H9 (cell line): ENCODE data around the gene ARMC12. TPM values are rescaled to one million over a fixed set of nuclear protein-coding genes. Genes with fewer than 3 reads are reported as not detected.

Experiments
- DNase-seq: peaks from one replicate; pipeline ENCODE4 v3.0.0-alpha.2; 2017
- H2AFZ ChIP-seq: one replicate; pipeline ENCODE4 v1.6.1; 2013; ENCODE audit warnings: mild to moderate bottlenecking, low read length, control low read depth, moderate library complexity
- H2AK5ac ChIP-seq: 2 replicates; pipeline ENCODE4 v1.6.1; 2013; ENCODE audit warnings: low read length, control low read depth, mixed read lengths; ENCODE audit not compliant: insufficient read length
- H2BK120ac ChIP-seq: one replicate; pipeline ENCODE4 v1.6.1; 2013; ENCODE audit warnings: low read depth, mild to moderate bottlenecking, low read length, control low read depth, inconsistent platforms; ENCODE audit not compliant: poor library complexity, severe bottlenecking
- H2BK12ac ChIP-seq: 2 replicates; pipeline ENCODE4 v1.6.1; 2013; ENCODE audit warnings: low read length, control low read depth, mixed read lengths, low read depth; ENCODE audit not compliant: insufficient read length
- H2BK15ac ChIP-seq: 2 replicates; pipeline ENCODE4 v1.6.1; 2013; ENCODE audit warnings: low read depth, low read length, control low read depth
- H2BK20ac ChIP-seq: one replicate; pipeline ENCODE4 v1.6.1; 2013; ENCODE audit warnings: low read depth, mild to moderate bottlenecking, low read length, control low read depth, inconsistent platforms; ENCODE audit not compliant: poor library complexity, severe bottlenecking
- H2BK5ac ChIP-seq: 2 replicates; pipeline ENCODE4 v1.6.1; 2013; ENCODE audit warnings: low read length, control low read depth, mixed read lengths; ENCODE audit not compliant: insufficient read length
- H3K14ac ChIP-seq: 2 replicates; pipeline ENCODE4 v1.6.1; 2013; ENCODE audit warnings: low read length, control low read depth; ENCODE audit not compliant: insufficient read depth
- H3K18ac ChIP-seq: 2 replicates; pipeline ENCODE4 v1.6.1; 2013; ENCODE audit warnings: low read depth, mild to moderate bottlenecking, mixed read lengths, low read length, control low read depth; ENCODE audit not compliant: insufficient read length
- H3K23ac ChIP-seq: 2 replicates; pipeline ENCODE4 v1.6.1; 2013; ENCODE audit warnings: low read length, control low read depth, mixed read lengths, low read depth; ENCODE audit not compliant: insufficient read length
- H3K23me2 ChIP-seq: 2 replicates; pipeline ENCODE4 v1.6.1; 2013; ENCODE audit warnings: low read depth, mild to moderate bottlenecking, mixed read lengths, low read length, control low read depth; ENCODE audit not compliant: insufficient read length, poor library complexity, severe bottlenecking
- H3K27ac ChIP-seq: 2 replicates; pipeline ENCODE4 v1.5.1; 2013; ENCODE audit warnings: low read length, control low read depth, mixed read lengths, low read depth; ENCODE audit not compliant: insufficient read length
- H3K27me3 ChIP-seq: 2 replicates; pipeline ENCODE4 v1.6.1; 2013; ENCODE audit warnings: low read length, control low read depth, inconsistent platforms; ENCODE audit not compliant: insufficient read depth
- H3K4ac ChIP-seq: 2 replicates; pipeline ENCODE4 v1.6.1; 2013; ENCODE audit warnings: low read depth, mild to moderate bottlenecking, control low read depth, inconsistent platforms, low read length, moderate library complexity
- H3K4me1 ChIP-seq: 2 replicates; pipeline ENCODE4 v1.6.1; 2013; ENCODE audit warnings: low read length, control low read depth, inconsistent platforms; ENCODE audit not compliant: insufficient read depth
- H3K4me2 ChIP-seq: 2 replicates; pipeline ENCODE4 v1.6.1; 2013; ENCODE audit warnings: low read length, control low read depth, mixed read lengths; ENCODE audit not compliant: insufficient read length, insufficient read depth
- H3K56ac ChIP-seq: 2 replicates; pipeline ENCODE4 v1.6.1; 2013; ENCODE audit warnings: low read depth, mild to moderate bottlenecking, mixed read lengths, low read length, control low read depth; ENCODE audit not compliant: insufficient read length
- H3K79me1 ChIP-seq: 2 replicates; pipeline ENCODE4 v1.6.1; 2013; ENCODE audit warnings: low read depth, mild to moderate bottlenecking, moderate library complexity, low read length, control low read depth, inconsistent platforms; ENCODE audit not compliant: insufficient read depth, poor library complexity, severe bottlenecking
- H3K79me2 ChIP-seq: 2 replicates; pipeline ENCODE4 v1.6.1; 2013; ENCODE audit warnings: low read length, control low read depth, inconsistent platforms; ENCODE audit not compliant: insufficient read depth
- H3K9ac ChIP-seq: 2 replicates; pipeline ENCODE4 v1.6.1; 2013; ENCODE audit warnings: low read length, control low read depth, mixed read lengths; ENCODE audit not compliant: insufficient read length; ENCODE audit errors: extremely low read depth
- H3K9me3 ChIP-seq: one replicate; pipeline ENCODE4 v1.6.1; 2013; ENCODE audit warnings: low read depth, low read length, inconsistent platforms; ENCODE audit not compliant: control insufficient read depth
- H3T11ph ChIP-seq: one replicate; pipeline ENCODE4 v1.6.1; 2013; ENCODE audit warnings: mild to moderate bottlenecking, low read length, control low read depth, inconsistent platforms
- H4K20me1 ChIP-seq: one replicate; pipeline ENCODE4 v1.6.1; 2013; ENCODE audit not compliant: control insufficient read depth, insufficient read length, insufficient read depth
- H4K5ac ChIP-seq: 2 replicates; pipeline ENCODE4 v1.6.1; 2013; ENCODE audit warnings: low read depth, mild to moderate bottlenecking, mixed read lengths, low read length, control low read depth; ENCODE audit not compliant: insufficient read length
- H4K8ac ChIP-seq: replicated peaks from 2 replicates; pipeline ENCODE4 v1.6.1; 2013; ENCODE audit warnings: low read length, control low read depth, mixed read lengths, low read depth; ENCODE audit not compliant: insufficient read length
- H4K91ac ChIP-seq: 2 replicates; pipeline ENCODE4 v1.6.1; 2013; ENCODE audit warnings: low read depth, mild to moderate bottlenecking, moderate library complexity, mixed read lengths, low read length, control low read depth; ENCODE audit not compliant: insufficient read length
- H3K27ac Mint-ChIP-seq, 3 experiments: 2 replicates in 2 of 3; 3 replicates in 1 of 3; pipeline ENCODE4 v1.8.0; 2020 to 2021; ENCODE audit warnings: mixed read lengths in 3 of 3, mild to moderate bottlenecking in 1 of 3, moderate library complexity in 1 of 3
- H3K27me3 Mint-ChIP-seq: 2 replicates; pipeline ENCODE4 v1.8.0; 2021; ENCODE audit warnings: low read depth, mild to moderate bottlenecking, moderate library complexity, mixed read lengths
- H3K36me3 Mint-ChIP-seq, 3 experiments: 2 replicates in 2 of 3; 3 replicates in 1 of 3; pipeline ENCODE4 v1.8.0; 2020 to 2021; ENCODE audit warnings: low read depth in 3 of 3, mixed read lengths in 3 of 3; ENCODE audit not compliant: insufficient read depth in 1 of 3
- H3K4me1 Mint-ChIP-seq, 2 experiments: 2 replicates each; pipeline ENCODE4 v1.8.0; 2020; ENCODE audit warnings: mixed read lengths in 2 of 2
- H3K4me3 Mint-ChIP-seq, 2 experiments: 2 replicates in 1 of 2; 3 replicates in 1 of 2; pipeline ENCODE4 v1.8.0; 2020 to 2021; ENCODE audit warnings: mild to moderate bottlenecking in 2 of 2, mixed read lengths in 2 of 2, moderate library complexity in 1 of 2
- H3K9me3 Mint-ChIP-seq, 2 experiments: 2 replicates in 1 of 2; 3 replicates in 1 of 2; pipeline ENCODE4 v1.8.0; 2020; ENCODE audit warnings: mild to moderate bottlenecking in 2 of 2, mixed read lengths in 2 of 2, moderate library complexity in 1 of 2
- WGBS: extraction: QIAGEN DNeasy Blood & Tissue Kit; methylation state at CpG from one replicate; pipeline ENCODE4 v1.1.7; 2013; ENCODE audit warnings: missing lambda C conversion rate, low lambda C conversion rate, mixed read lengths; ENCODE audit not compliant: insufficient read length; ENCODE audit errors: extremely low coverage; 5-methylcytosine and 5-hydroxymethylcytosine counted together
- total RNA-seq: library from RNA; stranded (reverse); gene quantifications from 2 replicates; pipeline ENCODE4 v1.2.1, GENCODE V29; 2021
- TF ChIP-seq, protein P1 (sequence below): fragments of 200-600 bp; sonication (generic); conservative IDR thresholded peaks from 3 replicates; pipeline ENCODE4 v1.8.0; 2021; ENCODE audit warnings: antibody characterized with exemption, mild to moderate bottlenecking

ARMC12 gene
- total RNA-seq, 1 experiment from 2014 or later: 1.7 TPM

DNA sequence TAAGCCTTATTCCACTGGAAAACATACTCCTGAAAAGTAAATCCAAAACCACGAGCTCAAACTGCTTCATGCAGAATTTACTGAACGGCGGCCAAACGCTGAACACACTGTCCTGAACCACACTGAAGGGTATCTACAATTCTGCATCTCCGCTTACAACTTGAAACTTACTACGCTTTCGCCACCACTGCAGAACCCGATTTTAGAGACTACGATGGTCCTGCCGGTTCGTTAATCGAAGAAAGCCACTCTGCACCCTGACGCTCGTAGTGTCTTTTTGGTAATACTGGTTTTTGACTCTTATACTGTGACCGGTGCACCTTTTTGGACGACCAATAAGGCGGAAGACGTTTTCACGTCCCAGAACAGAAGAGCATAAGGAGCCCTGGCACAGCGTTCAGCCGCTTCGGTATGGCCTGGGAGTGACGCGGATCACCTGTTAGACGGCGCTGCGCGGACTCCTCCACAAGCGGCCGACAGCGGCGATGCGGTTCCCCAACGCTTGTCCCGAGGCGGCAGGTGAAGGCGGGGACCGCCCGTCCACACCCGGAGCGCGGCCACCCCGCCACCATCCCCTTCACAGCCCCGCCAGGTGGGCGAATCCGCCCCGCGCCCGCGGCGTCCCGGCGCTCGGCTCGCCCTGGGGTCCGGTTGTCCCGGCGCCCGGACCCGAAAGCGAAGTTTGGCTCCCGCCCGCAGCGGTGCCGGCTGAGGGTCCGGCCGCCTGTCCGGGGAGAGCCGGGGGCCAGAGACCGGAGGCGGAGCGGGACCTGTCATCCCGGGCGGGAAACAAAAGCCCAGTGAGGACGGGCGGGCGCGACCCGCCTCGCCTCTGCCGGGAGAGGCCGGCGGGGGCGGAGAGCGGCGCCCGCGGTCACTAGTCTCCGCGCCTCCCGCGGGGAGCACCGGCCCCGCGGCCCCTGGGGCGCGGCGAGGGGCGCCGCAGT lies 48.9 kb upstream of the ARMC12 start:
- Mint-ChIP-seq H3K36me3 (peaks cover 0 to 1% (median 0%) of the 10 kb centered on the region in 3 experiments; a peak in 2 of 7 replicates), H3K4me1 (peaks cover 12 to 19% of the 10 kb centered on the region in 2 experiments), H3K4me3 (peak overlapping the region; percentile 75 to 91), H3K27ac (peak overlapping the region in 1 of 3 experiments; percentile 18; a peak in 1 of 7 replicates), H3K9me3 (no peaks in the 10 kb centered on the region; a peak in 1 of 5 replicates), H3K27me3 (peaks cover 14% of the 10 kb centered on the region)
- Histone ChIP-seq H2BK5ac (no peak overlapping the region), H3K9me3 (no peaks in the 10 kb centered on the region), H3K14ac (no peak overlapping the region; the same call in 1 of the 2 replicates), H3K56ac (no peak overlapping the region), H3K27ac (no peak overlapping the region), H3K9ac (peak overlapping the region; percentile 66), H3K23ac (peak overlapping the region; percentile 62), H2BK15ac (no peak overlapping the region), H2AFZ (no peak overlapping the region), H4K5ac (no peak overlapping the region), H2BK120ac (no peak overlapping the region), H3K4ac (no peak overlapping the region), H3K4me1 (no peaks in the 10 kb centered on the region; the same call in 1 of the 2 replicates), H3T11ph (no peak overlapping the region), H4K91ac (no peak overlapping the region), H3K27me3 (no peaks in the 10 kb centered on the region), H2BK12ac (no peak overlapping the region), H3K4me2 (peak overlapping the region; percentile 97), H4K20me1 (no peaks in the 10 kb centered on the region), H3K79me2 (peaks cover 2% of the 10 kb centered on the region; the same call in 1 of the 2 replicates), H3K79me1 (no peaks in the 10 kb centered on the region), H2AK5ac (no peak overlapping the region), H2BK20ac (no peak overlapping the region), H3K18ac (peak overlapping the region; percentile 2), H4K8ac (no peak overlapping the region), H3K23me2 (peaks cover 6% of the 10 kb centered on the region)
- no CpG with 5 or more reads among the region's 100 CpGs for WGBS
- TF ChIP-seq, protein P1, sequence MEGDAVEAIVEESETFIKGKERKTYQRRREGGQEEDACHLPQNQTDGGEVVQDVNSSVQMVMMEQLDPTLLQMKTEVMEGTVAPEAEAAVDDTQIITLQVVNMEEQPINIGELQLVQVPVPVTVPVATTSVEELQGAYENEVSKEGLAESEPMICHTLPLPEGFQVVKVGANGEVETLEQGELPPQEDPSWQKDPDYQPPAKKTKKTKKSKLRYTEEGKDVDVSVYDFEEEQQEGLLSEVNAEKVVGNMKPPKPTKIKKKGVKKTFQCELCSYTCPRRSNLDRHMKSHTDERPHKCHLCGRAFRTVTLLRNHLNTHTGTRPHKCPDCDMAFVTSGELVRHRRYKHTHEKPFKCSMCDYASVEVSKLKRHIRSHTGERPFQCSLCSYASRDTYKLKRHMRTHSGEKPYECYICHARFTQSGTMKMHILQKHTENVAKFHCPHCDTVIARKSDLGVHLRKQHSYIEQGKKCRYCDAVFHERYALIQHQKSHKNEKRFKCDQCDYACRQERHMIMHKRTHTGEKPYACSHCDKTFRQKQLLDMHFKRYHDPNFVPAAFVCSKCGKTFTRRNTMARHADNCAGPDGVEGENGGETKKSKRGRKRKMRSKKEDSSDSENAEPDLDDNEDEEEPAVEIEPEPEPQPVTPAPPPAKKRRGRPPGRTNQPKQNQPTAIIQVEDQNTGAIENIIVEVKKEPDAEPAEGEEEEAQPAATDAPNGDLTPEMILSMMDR: no peak
- DNase-seq: peak; percentile 69
